ENCODE results near the gene CXXC5.

The CXXC5 gene

DNA sequence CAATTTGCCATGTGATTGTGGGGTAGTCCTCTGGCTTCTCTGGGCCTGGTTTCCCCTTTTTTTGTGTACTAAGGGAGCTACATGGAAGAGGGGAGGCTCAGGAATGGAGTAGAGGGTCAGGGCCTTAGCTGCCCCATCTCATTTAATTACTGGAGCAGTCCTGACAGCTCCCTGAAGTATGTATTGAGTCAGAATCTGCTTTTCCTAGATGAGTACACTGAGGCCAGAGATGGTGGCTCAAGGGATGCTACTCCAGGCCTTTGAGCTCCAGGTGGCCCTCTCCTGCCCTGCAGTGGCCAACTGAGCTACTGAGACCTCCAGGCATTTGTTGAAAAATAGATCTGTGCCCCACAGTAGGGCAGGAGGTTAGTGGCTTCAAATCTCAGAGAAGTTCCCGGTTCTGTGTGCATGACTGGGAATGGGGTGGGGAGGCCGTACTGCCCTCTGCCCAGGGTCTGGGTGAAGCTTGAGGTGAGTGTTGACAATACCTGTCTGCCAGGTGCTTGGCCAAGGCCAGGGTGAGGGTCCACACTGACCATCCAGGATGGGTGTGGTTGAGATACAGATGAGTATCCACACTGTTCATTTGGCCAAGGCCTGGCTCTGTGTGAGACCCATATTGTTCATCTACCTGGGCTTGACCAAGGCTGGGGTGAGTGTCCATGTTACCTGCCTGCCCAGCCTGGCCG lies 45.7 kb downstream of the CXXC5 start:
- no peak for DNase-seq (ENCODE audit: low read depth in 2 of 2)

DNA sequence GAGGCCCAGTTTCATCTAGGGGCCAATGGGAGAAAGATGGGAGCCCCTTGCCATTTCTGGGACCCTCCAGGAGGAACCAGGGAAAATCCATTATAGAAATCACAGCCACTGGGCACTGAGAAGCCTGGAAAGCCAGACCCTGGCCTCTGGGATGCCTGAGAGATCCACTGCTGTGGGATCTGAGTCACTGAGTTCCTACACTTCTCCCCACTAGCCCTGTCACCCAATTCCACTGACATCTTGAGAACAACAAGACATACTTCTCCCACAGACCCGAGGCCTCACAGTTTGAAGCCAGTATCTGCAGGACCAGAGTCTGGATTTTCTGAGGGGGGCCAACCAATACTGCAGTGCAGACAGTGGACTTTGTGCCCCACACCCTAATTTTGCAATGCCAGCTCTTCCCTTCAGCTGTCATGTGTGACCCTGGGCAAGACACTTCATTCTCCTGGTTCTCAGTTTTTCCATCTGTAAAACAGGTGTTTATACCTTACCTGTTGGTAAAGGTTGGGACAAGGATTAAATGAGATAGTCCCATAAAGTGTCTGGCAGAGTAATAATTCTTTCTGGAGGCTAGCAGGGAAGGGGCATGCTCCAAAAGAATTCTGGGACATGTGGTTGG lies 46.5 kb downstream of the CXXC5 start:
- no peak for DNase-seq (ENCODE audit: low read depth in 2 of 2)

DNA sequence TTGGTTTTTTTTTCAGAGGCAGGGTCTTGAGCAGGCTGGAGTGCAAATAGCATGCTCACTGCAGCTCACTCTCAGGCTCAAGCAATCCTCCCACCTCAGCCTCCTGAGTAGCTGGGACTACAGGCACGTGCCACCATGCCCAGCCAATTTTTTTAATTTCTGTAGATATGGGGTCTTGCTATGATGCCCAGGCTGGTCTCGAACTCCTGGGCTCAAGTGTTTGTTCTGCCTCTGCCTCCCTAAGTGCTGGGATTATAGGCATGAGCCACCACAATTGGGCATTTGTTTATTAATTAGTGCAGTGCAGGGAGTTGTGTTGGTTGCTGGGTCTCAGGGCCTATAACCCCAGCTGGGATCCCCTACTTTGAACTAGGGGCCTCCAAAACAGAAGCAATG lies 47.0 kb downstream of the CXXC5 start:
- DNase-seq (ENCODE audit: low read depth in 2 of 2) = no peak

DNA sequence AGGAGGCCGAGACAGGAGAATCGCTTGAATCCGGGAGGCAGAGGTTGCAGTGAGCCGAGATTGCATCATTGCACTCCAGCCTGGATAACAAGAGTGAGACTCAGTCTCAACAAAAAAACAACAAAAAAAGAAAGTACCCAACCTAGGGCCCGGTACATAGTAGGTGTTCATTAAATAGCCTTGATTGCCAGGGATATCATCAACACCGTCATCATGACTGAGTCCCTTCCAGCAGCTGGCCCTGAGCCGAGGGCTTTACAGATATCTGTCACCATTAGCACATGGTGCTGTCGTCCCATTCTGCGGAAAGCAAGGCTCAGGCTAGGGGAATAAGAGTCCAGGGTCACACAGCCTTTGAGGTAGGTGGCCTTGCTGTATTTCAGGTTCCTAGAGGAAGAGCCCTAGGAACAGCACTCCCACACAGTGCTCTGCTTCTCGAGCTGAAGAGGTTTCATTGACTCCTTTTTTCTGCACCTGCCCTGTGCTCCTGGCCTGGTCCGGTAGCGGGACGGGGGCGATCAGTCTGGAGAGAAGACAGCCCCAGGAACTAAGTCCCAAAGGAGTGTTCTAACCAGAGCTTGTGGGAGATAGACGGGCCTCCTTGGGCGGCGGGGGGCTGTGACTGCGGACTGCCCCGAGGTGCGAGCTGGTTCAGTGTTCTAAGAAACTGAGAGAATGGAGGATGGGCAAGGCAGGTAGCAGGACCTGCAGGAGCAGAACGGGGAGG lies 48.2 kb downstream of the CXXC5 start:
- no peak for DNase-seq (ENCODE audit: low read depth in 2 of 2)

DNA sequence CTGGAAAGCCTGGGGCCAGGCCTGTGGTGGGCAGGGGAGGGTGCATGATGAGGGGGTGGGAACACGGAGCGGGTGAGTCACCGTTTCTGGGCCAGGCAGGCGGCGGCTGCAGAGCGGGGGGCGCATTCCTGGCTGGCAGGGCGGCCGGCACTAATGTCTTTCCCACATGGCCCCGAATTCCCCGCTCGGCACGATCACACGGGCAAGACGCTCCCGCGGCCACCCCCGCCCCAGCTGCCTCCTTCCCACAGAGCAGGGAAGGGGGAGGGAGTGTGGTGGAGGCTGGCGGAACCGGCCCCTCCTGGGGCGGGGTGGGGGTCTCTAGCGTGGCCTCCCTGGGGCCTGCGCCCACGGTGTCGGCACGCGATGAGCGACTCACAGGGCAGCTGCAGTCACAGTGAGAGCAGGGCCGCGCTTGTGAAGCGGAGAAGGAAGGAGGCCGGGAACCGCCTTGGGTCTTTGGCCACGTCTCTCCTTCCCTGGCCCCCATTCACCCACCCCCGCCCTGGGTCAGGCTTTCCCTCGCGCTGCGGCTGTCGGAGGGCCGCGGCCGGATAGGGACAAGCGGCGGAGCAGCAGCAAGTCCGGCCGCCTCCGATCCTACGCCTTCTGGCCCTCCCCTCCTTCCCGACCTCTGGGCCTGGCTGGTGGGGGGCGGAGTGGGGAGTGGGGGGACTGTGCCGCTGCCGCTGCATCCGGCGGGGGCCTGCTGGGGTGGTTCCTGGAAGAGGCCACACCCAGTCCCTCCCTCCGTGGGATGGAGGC lies 48.9 kb downstream of the CXXC5 start:
- DNase-seq (ENCODE audit: low read depth in 2 of 2) = no peak

DNA sequence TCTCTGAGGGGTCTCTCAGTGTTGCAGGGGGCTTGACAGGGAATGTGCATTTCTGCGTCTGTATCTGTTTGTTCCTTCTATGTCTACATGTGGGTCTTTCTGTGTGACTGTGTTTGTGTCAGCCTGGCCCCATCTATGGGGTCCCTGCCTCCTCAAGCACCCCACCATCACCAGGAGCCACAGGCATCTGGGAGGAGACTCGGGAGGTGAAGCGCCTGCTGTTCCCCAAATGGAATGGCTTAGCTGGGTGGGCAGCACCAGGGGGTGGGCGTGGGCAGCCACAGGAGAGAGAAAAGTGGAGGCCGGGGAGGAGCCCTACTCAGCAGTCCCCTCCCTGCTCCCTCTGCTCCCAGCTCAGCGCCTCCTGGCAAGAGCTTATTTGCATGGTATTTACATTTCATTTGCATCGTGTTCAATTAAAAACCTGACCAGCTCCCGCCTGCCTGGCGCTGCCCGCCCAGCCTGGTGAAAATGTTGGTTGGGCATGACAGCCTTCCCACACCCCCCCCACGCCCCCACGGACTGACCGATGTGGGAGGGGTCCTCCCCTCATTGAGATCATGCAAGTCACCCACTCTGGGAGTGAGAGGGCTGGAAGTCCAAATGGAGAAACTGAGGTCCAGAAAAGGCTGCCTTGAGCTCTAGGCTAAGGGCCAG lies 50.5 kb downstream of the CXXC5 start:
- no peak for DNase-seq (ENCODE audit: low read depth in 2 of 2)

DNA sequence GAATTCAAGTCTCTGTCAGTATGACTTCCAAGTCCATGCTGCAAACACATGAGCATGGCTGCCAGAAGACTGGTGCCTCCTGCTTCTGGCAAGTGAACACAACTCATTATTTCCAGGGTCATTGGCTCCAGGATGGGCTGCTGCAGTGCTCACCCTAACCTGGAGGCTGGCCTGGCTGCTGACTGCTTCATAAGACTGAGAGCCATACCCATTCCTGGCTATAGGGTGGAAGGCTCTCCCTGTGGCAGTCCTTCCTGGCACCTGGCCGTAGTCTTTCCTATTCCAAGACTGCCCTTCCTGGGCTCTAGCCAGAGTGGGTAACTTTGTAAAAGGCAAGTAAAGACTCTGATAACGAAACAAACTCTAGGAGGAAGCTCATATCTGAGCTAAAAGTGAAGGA lies 51.2 kb downstream of the CXXC5 start:
- DNase-seq (ENCODE audit: low read depth in 2 of 2) = no peak

DNA sequence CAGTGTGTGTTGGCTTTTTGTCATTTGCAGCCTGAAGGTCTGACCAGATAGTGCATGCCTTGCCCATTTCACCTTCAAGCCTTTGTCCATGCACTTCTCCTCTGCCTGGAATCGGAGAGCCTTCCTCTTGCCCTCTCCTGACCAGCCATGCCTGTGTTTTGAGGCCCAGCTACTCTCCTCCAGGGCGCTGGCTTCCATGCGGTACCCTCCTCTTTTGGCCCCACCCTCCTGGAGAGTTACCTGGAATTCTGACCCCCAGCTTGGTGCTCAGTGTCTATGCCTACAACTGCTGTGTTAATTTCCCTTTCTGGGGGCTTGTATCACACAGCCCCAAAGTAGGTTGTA lies 52.5 kb downstream of the CXXC5 start:
- no peak for DNase-seq (ENCODE audit: low read depth in 2 of 2)

DNA sequence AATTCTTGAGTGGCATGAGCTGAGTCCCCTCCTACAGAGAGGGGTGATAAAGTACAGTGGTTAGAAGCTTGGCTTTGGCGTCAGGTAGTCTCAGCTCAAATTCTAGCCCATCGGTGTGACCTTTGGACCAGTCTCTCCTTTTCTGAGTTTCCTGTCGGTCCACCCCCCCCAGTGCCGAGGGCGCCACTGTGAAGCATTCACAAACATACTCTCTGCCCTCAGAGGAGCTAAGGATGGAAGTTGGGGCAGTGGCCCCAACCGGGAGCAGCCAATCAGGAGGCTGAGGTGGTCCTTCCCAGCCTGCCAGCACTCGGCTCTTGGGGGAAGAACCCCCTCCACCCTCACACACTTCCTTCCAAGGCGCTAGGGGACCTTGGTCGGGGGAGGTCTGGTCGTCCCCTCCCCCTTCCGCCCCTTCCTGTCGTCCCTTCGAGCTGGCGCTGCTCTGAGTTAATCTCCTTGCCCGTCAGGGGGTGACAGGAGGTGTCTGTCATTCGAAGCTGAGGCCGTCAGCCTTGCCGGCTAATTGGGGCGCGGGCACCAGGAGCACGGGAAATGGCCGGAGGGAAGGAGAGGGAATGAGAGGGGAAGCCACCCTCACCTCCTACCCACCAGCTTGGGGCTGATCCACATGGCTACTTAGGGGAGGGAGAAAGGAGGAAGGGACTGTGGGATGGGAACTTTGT lies 53.0 kb downstream of the CXXC5 start:
- DNase-seq (ENCODE audit: low read depth in 2 of 2) = no peak

DNA sequence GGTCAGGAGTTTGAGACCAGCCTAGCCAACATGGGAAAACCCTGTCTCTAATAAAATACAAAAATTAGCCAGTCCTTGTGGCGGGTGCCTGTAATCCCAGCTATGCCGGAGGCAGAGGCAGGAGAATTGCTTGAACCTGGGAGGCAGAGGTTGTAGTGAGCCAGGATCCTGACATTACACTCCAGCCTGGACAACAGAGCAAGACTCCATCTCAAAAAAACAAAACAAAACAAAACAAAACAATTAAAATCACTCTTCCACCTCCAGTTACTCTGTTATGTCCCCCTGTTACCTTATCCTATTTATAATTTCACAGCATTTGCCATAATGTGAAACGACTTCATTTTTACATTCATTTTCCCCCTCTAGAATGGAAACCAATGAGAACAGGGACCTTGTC lies 54.4 kb downstream of the CXXC5 start:
- no peak for DNase-seq (ENCODE audit: low read depth in 2 of 2)

DNA sequence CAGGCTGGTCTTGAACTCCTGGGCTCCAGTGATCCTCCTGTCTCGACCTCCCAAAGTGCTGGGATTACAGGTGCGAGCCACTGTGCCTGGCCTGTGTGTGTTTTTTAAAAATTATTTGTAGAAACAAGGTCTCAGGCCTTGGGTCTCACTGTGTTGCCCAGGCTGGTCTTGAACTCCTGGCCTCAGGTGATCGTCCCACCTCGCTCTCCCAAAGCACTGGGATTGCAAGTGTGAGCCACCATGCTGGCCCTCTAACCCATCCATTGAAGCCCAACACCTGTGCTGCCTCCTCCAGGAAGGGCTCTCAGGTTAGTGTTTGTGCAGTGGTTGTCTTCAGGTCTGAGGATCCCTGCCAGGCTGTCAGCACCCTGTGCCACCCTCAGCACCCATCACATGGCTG lies 56.6 kb downstream of the CXXC5 start:
- DNase-seq (ENCODE audit: low read depth in 2 of 2) = no peak

DNA sequence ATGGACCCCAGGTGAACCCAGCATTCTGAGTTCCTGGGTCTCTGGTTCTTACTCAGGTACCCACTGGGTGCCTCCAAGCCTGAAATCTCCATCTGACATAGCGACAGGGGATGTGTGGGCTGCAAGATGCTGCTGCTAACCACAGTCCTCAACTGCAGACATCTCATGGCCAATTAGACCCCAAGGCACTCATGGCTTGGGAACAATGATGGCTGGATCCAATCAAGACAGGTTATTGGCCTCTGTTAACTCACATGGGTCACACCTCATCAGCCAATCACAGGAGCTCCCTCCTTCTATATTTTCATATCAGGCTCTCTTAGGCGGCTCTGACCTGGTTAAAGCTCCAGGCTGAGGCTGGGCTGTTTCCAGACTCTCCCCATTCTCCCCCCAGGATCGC lies 57.0 kb downstream of the CXXC5 start:
- DNase-seq (ENCODE audit: low read depth in 2 of 2) = no peak

DNA sequence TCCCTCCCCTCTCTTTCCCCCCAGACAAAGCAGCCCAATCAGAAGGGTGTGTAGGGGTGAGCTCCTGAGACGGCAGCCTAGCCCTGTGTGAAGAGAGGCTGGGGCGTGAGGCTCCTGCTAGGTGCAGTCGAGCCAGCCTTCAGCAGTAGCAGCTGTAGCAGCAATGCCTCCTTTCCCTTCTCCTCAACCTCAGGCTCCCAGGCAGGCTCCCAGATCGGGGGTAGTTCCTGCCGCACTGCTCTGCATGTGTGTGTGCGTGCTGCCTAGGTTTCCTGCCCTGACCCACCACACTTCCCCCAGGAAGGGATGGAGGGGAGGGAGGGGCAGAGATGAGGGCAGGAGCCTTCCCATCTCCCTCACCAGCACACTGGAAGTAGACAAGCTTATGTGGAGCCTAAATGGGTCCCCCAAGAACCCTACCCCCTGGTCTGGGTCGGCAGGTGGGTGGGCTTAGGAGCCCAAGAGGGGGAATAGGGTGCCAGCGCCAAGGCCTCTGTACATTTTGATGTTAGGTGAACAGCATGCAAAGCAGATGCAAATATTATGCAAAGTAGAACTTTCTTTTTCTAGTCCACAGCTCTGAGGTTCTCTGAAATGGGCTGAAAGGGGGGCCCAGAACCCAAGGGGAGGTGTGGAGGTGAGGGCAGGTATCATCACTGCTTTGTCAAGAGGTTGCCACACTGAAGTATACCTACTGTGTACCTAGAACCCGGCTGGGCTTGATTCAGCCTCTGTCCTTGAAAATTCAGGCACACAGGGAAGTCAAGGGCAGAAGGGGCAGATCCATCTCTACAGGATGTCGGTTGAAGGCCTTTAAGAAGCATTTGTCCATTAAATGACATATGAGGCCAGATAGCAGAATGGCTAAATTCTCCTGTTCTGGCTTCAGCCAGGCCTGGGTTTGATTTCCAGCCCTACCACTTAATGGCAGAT lies 57.8 kb downstream of the CXXC5 start:
- DNase-seq (ENCODE audit: low read depth in 2 of 2) = no peak

DNA sequence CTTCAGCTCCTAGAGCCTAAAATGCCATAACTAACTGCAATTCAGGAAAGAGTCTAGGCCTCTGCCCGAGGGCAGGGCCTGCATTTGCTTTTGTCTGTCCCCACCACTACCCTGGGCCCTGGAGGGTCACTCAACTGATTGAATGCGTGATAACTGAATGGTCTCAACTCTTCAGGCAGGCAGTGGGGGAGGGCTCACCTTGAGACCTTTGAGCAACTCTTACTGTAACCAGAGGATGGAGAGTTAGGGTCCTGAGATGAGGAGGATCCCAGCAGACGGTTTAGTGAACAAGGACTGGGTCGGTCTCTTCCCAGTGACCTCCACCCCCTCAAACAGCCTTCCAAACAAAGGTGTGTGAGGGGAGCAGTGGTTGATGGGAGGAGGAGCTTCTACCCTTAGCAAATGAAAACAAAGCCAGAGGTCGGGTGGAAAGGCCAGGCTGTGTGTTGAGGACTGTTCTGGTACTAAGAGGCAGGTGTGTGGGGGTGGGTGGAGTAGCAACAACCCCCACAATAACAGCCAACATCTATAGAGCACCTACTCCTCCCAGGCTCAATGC lies 59.4 kb downstream of the CXXC5 start:
- DNase-seq (ENCODE audit: low read depth in 2 of 2) = no peak

DNA sequence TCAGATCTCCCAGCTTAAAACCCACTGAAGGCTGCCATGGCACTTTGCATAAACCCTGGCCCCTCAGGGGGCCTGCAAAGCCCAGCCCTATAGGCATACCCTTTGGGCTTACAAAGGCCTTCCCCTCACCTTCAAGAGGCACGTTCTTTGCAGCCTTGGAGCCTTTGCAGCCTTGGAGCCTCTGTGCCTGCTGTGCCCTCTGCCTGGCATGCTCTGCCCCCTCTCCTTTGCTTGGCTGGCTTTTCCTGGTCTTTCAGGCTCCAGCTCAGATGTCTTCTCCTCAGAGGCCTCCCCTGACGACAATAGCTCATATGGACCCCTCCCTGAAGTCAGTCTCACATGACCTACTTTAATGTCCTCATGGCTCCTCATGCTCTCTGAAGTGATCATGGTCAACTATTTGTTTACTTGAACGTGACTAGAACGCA lies 60.3 kb downstream of the CXXC5 start:
- no peak for DNase-seq (ENCODE audit: low read depth in 2 of 2)

DNA sequence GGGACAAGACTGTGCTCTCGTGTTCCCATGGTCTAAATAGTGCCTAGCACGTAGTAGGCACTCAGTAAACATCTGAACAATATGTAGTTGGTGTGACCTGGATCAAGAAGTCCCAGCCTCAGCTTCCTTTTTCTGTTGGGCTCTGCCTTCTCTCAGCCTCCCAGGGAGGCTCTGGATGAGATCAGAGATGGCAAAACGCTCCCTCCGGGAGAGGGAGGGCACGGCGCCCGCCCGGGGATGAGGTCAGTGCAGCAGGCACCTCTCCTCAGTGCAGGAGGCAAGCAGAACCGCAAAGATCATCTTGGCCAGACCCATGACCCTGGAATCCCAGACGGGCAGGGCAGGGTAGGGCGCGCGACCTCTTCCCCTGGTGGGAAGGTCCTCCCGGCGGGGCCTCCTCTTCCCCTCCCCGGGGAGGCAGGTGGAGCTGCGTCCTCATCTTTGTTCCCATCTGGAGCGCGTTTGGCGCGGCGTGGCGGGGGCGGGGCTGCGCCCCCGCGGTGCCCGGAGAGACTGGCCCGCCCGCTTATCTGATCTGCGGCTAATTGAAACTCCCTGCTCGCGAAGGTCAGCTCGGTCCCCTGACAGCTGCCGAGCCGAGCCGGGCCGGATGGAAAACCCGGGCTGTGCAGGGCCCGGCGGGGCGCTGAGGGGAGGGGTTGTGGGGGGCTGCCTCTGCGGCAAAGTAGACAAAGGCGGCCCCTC lies 60.9 kb downstream of the CXXC5 start:
- no peak for DNase-seq (ENCODE audit: low read depth in 2 of 2)

DNA sequence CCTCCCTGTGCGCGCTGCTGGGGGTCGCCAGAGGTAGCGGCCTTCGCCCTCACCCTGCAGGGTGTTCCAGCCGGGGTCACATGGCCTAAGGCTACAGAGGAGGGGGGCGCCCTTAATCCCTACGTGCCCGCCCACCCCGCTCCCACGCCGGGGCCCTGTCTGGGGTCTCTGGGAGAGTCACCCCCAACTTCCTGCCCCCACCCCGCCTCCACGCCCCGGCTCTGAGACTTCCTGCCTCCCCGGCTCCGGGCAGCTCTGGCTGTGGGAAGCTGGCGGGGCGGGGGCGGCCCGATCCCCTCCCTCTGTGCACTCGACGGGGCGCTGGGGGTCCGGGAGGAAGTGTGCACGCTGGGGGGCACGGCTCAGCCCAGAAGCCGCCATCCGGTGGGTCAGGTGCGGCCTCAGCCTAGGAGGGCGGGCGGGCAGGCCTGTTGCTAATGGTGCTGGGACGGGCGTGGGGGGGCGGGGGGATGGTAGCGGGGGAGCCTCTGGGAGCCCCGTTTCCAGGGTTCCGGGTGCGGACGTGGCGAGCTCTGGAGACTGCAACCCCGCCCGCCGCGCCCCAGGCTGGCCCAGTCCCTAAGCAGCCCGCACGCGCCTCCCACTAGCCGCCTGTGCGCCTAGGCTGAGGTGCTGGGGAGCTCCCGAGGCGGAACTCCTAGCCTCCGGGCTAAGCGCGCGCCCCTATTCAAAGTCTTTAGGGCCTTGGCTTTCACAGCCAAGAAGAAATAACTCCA lies 61.6 kb downstream of the CXXC5 start:
- DNase-seq (ENCODE audit: low read depth in 2 of 2) = no peak

DNA sequence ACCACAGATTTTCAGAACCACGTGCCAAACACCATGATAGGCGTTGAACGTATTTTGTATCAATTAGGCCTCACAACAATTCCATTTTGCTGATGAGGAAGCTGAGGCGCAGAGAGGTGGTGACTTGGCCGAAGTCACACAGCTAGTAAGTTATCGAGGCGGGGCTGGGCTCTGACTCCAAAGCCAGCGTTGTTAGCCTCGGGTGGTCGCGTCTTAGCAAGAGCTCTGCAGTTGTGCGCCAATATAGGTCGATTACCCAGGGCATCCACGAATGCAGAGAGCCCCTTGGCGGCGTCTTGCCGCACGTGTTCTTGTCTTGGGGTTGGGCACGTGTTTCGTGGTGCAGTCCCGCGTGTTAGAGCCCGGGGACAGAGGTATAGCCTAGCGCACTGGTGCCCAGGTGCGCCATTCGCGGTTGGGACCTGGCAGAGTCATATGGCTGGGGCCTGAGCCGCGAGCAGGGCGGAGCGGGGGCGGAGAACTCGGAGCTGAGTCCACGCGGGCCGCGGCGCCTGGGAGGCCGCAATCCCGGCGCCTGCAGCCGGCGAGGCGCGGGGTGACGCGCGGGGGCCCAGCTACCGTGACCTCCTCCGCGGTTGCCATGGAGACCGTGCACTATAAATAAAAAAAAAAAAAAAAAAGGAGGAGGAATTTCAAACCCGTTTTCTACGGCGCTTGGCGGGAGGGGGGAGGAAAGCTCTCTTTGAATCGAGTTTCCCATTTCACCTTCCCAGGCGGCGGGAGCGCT lies 62.3 kb downstream of the CXXC5 start:
- DNase-seq (ENCODE audit: low read depth in 2 of 2) = peak in 1 of 2 donors; percentile 24
